ENCODE measurements around the gene MARK4.
A peak's percentile ranks its signal among the peaks of the same experiment; 100 is the strongest.

Gene MARK4

DNA sequence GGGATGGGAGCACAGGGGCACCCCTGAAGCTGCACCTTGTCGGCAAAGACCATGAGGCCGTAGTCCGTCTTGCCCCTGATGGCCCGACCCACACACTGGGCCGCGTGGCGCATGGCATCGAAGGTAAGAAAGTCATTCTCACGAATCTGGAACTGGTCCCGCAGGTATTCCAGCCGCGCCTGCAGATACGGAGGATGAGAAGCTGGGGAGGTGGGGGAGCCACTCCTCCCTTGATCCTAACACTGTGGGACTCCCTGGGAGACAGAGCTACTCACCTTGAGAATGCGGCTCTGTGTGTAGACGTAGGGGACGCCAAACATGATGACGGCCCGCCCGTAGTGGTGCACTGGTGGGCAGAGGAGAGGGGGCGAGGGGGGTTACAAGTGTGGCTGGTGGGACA lies 101.4 kb downstream of the MARK4 start:
- TF ChIP-seq, protein P1, sequence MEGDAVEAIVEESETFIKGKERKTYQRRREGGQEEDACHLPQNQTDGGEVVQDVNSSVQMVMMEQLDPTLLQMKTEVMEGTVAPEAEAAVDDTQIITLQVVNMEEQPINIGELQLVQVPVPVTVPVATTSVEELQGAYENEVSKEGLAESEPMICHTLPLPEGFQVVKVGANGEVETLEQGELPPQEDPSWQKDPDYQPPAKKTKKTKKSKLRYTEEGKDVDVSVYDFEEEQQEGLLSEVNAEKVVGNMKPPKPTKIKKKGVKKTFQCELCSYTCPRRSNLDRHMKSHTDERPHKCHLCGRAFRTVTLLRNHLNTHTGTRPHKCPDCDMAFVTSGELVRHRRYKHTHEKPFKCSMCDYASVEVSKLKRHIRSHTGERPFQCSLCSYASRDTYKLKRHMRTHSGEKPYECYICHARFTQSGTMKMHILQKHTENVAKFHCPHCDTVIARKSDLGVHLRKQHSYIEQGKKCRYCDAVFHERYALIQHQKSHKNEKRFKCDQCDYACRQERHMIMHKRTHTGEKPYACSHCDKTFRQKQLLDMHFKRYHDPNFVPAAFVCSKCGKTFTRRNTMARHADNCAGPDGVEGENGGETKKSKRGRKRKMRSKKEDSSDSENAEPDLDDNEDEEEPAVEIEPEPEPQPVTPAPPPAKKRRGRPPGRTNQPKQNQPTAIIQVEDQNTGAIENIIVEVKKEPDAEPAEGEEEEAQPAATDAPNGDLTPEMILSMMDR (conservative IDR thresholded peaks at IDR 0.05; ENCODE audit: control insufficient read depth, insufficient read depth, low read depth, low read length), result no peak
- no peak overlapping the region for H3K4me3 ChIP-seq (ENCODE audit: control insufficient read depth, low read depth, low read length)

DNA sequence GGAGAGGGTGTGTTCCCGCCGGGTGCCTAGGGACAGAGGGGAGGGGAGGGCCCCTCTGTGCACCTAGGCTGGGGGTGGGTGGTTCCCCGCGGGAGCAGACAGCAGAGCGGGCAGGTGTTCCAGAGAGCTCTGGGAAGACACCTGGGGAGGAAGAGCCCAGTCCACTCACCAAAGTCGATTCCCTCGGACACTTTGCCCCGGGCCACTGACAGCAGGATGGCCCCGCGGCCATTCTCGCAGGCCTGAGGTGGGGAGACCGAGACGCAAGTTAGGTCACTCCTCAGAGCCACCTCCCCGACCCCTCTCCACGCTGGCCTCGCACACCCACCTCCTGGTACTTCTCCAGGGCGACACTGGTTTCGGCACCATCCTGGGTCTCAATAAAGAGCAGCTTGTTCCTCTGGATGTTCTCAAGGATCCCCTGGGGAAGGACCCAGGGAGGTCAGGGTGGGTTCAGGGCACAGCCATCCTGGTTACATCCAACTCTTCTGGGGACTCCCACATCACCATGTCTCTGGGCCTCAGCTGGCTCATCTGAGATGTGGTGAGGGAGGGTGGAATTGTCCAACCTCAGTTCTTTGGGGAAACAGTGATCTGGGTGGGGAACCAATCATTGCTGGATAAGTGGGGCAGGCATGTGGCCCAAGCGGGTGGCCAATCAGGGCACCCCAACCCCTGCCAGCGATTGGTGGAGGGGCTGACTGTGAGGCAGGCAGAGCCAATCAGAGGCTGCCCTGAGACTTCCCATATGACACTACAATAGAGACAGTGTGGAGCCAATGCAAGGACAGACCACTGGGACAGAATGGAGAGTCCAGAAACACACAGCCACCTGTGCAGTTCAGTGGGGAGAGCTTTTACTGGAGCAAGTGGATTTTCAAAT lies 102.1 kb downstream of the MARK4 start:
- TF ChIP-seq, protein P1 (conservative IDR thresholded peaks at IDR 0.05; ENCODE audit: control insufficient read depth, insufficient read depth, low read depth, low read length), result no peak
- peak; percentile 12 for DNase-seq (ENCODE audit: low read depth)
- no peak overlapping the region for H3K4me3 ChIP-seq (ENCODE audit: control insufficient read depth, low read depth, low read length)

More for the DNA sequence above, 101.4 kb downstream of the MARK4 start:
- no peak for DNase-seq (ENCODE audit: low read depth)

DNA sequence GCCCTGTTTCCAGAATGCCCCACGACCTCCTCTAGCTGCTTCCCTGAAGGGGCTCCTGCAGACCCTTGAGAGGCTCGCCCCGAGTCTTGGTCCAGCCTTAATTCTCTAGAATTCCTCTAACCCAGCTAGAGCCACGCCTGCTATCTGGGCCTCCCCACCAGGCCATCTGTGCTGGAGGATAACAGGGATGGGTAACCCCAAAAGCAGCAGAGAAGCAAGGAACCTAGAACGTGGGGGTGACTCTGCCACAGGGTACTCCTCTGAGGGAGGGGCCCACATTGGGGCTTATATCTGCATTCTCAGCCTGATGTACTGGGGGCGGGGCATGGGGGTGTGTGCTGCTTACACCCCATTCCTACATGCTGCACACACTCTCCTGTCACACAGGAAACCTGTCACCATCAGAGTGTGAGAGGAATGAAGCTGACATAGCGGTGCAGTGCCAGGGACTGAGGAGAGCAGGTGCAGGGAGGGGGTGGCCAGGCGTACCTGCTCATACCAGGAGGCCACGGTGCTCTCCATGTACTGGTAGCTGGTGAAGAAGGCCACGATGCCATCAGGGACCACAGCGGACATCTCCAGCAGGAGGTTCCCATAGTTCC lies 103.3 kb downstream of the MARK4 start:
- no peak for DNase-seq (ENCODE audit: low read depth)
- TF ChIP-seq, protein P1 (conservative IDR thresholded peaks at IDR 0.05; ENCODE audit: control insufficient read depth, insufficient read depth, low read depth, low read length), result no peak
- H3K4me3 ChIP-seq (ENCODE audit: control insufficient read depth, low read depth, low read length), result no peak overlapping the region
